ENCODE data around the gene PTPRD. TPM values are rescaled to one million over a fixed set of nuclear protein-coding genes. Genes with fewer than 3 reads are reported as not detected.

The PTPRD gene
- total RNA-seq, 1 experiment from 2014 or later: 32.5 TPM

- no peaks in the 10 kb centered on the region for H3K4me1 Mint-ChIP-seq
- Histone ChIP-seq H2BK15ac (ENCODE audit: low read depth, low read length) (no peak overlapping the region), H2BK120ac (ENCODE audit: low read depth, low read length, poor library complexity, severe bottlenecking) (no peak overlapping the region), H2BK20ac (ENCODE audit: low read depth, low read length, poor library complexity, severe bottlenecking) (no peak overlapping the region), H3K9ac (ENCODE audit: extremely low read depth, insufficient read length, low read length) (no peak overlapping the region), H3K14ac (ENCODE audit: insufficient read depth, low read length) (no peak overlapping the region), H2BK5ac (ENCODE audit: insufficient read length, low read length) (no peak overlapping the region), H3K23ac (ENCODE audit: insufficient read length, low read depth, low read length) (no peak overlapping the region), H3K9me3 (ENCODE audit: control insufficient read depth, low read depth, low read length) (no peaks in the 10 kb centered on the region), H3K79me1 (ENCODE audit: insufficient read depth, low read depth, low read length, poor library complexity, severe bottlenecking) (no peaks in the 10 kb centered on the region), H4K91ac (ENCODE audit: insufficient read length, low read depth, low read length) (no peak overlapping the region), H4K20me1 (ENCODE audit: control insufficient read depth, insufficient read depth, insufficient read length) (no peaks in the 10 kb centered on the region), H2BK12ac (ENCODE audit: insufficient read length, low read depth, low read length) (no peak overlapping the region), H4K5ac (ENCODE audit: insufficient read length, low read depth, low read length) (no peak overlapping the region), H3K23me2 (ENCODE audit: insufficient read length, low read depth, low read length, poor library complexity, severe bottlenecking) (no peaks in the 10 kb centered on the region), H3K79me2 (ENCODE audit: insufficient read depth, low read length) (no peaks in the 10 kb centered on the region), H4K8ac (replicated peaks; ENCODE audit: insufficient read length, low read depth, low read length) (no peak overlapping the region), H3K27ac (ENCODE audit: insufficient read length, low read depth, low read length) (no peak overlapping the region), H3T11ph (ENCODE audit: low read length) (no peak overlapping the region), H3K4me1 (ENCODE audit: insufficient read depth, low read length) (no peaks in the 10 kb centered on the region), H3K4ac (ENCODE audit: low read depth, low read length) (no peak overlapping the region), H2AK5ac (ENCODE audit: insufficient read length, low read length) (no peak overlapping the region), H3K4me2 (ENCODE audit: insufficient read depth, insufficient read length, low read length) (no peak overlapping the region), H3K18ac (ENCODE audit: insufficient read length, low read depth, low read length) (no peak overlapping the region), H2AFZ (ENCODE audit: low read length) (no peak overlapping the region), H3K56ac (ENCODE audit: insufficient read length, low read depth, low read length) (no peak overlapping the region), H3K27me3 (ENCODE audit: insufficient read depth, low read length) (no peaks in the 10 kb centered on the region)
- H3K36me3 Mint-ChIP-seq (ENCODE audit: insufficient read depth in 1 of 3, low read depth in 3 of 3): no peaks in the 10 kb centered on the region
- no peaks in the 10 kb centered on the region for H3K27me3 Mint-ChIP-seq (ENCODE audit: low read depth)
- no peak for DNase-seq
- peaks cover 0 to 2% of the 10 kb centered on the region in 2 experiments; a peak in 1 of 5 replicates for H3K9me3 Mint-ChIP-seq
- no CpG with 5 or more reads among the region's 2 CpGs for WGBS (ENCODE audit: extremely low coverage, insufficient read length, low lambda C conversion rate)
- no peak for TF ChIP-seq CTCF (conservative IDR thresholded peaks at IDR 0.05)
- H3K27ac Mint-ChIP-seq: no peak overlapping the region
- no peak overlapping the region for H3K4me3 Mint-ChIP-seq
These were observed 838.3 kb downstream of the PTPRD start for GRCh38 chr9:9774471-9774870.

All from H9 (cell line).